Testis (tissue), 2 donors: ENCODE measurements around the gene RASD1.

ENCODE experiments used
- POLR2A ChIP-seq: fragments of 450-650 bp; IDR thresholded peaks from one replicate; pipeline ENCODE4 v1.6.1; 2017; ENCODE audit warnings: antibody characterized with exemption, mild to moderate bottlenecking, moderate library complexity
- TF ChIP-seq, protein P1 (sequence below), 3 experiments: fragments of 450-650 bp in 2 of 3; fragments of 200-600 bp in 1 of 3; sonication (generic) in 1 of 3; IDR thresholded peaks; one replicate each; pipeline ENCODE4 v1.5.1; 2016 to 2019; ENCODE audit warnings: antibody characterized with exemption in 3 of 3, mild to moderate bottlenecking in 2 of 3, moderate library complexity in 1 of 3

DNA sequence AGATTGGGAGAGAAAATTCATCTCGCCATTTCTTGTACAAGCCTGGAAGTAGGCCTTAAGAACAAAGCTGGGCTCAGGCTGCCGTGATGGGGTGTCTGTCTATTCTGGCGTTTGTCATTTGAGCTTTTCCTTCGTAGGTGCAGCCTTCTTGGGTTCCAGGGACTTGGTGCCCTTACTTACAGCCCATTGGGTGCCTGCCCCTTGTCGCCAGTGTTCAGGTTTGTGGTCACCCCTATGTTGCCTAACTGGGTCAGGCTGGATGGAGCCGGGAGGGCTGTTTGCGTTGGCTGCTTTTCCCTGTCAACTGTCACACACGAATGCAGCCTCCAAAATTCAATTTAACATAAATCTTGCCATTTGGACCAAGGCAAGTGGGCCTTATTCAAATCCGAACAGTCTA is 43.1 kb downstream of the RASD1 start:
- TF ChIP-seq POLR2A = no peak
- TF ChIP-seq, protein P1, sequence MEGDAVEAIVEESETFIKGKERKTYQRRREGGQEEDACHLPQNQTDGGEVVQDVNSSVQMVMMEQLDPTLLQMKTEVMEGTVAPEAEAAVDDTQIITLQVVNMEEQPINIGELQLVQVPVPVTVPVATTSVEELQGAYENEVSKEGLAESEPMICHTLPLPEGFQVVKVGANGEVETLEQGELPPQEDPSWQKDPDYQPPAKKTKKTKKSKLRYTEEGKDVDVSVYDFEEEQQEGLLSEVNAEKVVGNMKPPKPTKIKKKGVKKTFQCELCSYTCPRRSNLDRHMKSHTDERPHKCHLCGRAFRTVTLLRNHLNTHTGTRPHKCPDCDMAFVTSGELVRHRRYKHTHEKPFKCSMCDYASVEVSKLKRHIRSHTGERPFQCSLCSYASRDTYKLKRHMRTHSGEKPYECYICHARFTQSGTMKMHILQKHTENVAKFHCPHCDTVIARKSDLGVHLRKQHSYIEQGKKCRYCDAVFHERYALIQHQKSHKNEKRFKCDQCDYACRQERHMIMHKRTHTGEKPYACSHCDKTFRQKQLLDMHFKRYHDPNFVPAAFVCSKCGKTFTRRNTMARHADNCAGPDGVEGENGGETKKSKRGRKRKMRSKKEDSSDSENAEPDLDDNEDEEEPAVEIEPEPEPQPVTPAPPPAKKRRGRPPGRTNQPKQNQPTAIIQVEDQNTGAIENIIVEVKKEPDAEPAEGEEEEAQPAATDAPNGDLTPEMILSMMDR (IDR thresholded peaks at IDR 0.05) = no peak
